NCI-H748 treated with DMSO at 0.1 percent for 48 hours (cell line): ENCODE data around the gene NDUFA7.
"Not testable (repeated sequence)": the region's sequence is repeated elsewhere in the genome, so short reads cannot be mapped to it uniquely, and the experiment has no call there.

ENCODE experiments used
- DNase-seq: peaks from one replicate; lab custom pipeline; 2025; lab: John Stamatoyannopoulos, UW

Gene NDUFA7

GRCh38 chr19:8264248-8264647 lies 56.9 kb downstream of the NDUFA7 start:
- DNase-seq: not testable (repeated sequence)

- no peak for DNase-seq
These were observed 58.7 kb downstream of the NDUFA7 start for GRCh38 chr19:8262431-8262830.

- DNase-seq: no peak
These were observed 59.3 kb downstream of the NDUFA7 start for GRCh38 chr19:8261881-8262280.

- DNase-seq: no peak
These were observed 59.8 kb downstream of the NDUFA7 start for GRCh38 chr19:8261347-8261746.
